Skeletal muscle cell (primary cell): ENCODE measurements around the gene ZBTB16.
"Not testable (repeated sequence)": the region's sequence is repeated elsewhere in the genome, so short reads cannot be mapped to it uniquely, and the experiment has no call there.

Source experiments
- DNase-seq: peaks from one replicate; pipeline ENCODE4 v3.0.0-alpha.2; 2010; ENCODE audit warnings: low read depth
- H3K4me3 ChIP-seq: 2 replicates; pipeline ENCODE4 v1.5.1; 2011; ENCODE audit warnings: low read depth, mild to moderate bottlenecking, control low read depth, low read length, moderate library complexity

Gene ZBTB16

GRCh38 chr11:114040706-114041211 is 18.8 kb upstream of the ZBTB16 start:
- DNase-seq, result no peak
- H3K4me3 ChIP-seq, result no peak overlapping the region

GRCh38 chr11:114042234-114042633 is 17.3 kb upstream of the ZBTB16 start:
- H3K4me3 ChIP-seq, result no peak overlapping the region

GRCh38 chr11:114044042-114044871 is 15.3 kb upstream of the ZBTB16 start:
- DNase-seq, result no peak
- no peak overlapping the region for H3K4me3 ChIP-seq

More at GRCh38 chr11:114042234-114042633, 17.3 kb upstream of the ZBTB16 start:
- DNase-seq, result no peak

GRCh38 chr11:114047327-114047726 is 12.2 kb upstream of the ZBTB16 start:
- no peak overlapping the region for H3K4me3 ChIP-seq
- DNase-seq, result no peak

GRCh38 chr11:114049050-114049449 is 10.5 kb upstream of the ZBTB16 start:
- no peak for DNase-seq
- no peak overlapping the region for H3K4me3 ChIP-seq

GRCh38 chr11:114049766-114050165 is 9.7 kb upstream of the ZBTB16 start:
- not testable (repeated sequence) for H3K4me3 ChIP-seq, DNase-seq

- DNase-seq, result no peak
- H3K4me3 ChIP-seq, result no peak overlapping the region
Measured at GRCh38 chr11:114050258-114050927, 9.1 kb upstream of the ZBTB16 start.

- no peak for DNase-seq
- no peak overlapping the region for H3K4me3 ChIP-seq
Measured at GRCh38 chr11:114051558-114051957, 8.0 kb upstream of the ZBTB16 start.

GRCh38 chr11:114052160-114052559 is 7.4 kb upstream of the ZBTB16 start:
- no peak for DNase-seq
- no peak overlapping the region for H3K4me3 ChIP-seq

- DNase-seq, result no peak
- H3K4me3 ChIP-seq, result no peak overlapping the region
Measured at GRCh38 chr11:114053406-114053805, 6.1 kb upstream of the ZBTB16 start.

- no peak for DNase-seq
- H3K4me3 ChIP-seq, result no peak overlapping the region
Measured at GRCh38 chr11:114054806-114055205, 4.7 kb upstream of the ZBTB16 start.

- H3K4me3 ChIP-seq, result no peak overlapping the region
- no peak for DNase-seq
Measured at GRCh38 chr11:114056409-114056808, 3.1 kb upstream of the ZBTB16 start.

- H3K4me3 ChIP-seq, result no peak overlapping the region
- DNase-seq, result no peak
Measured at GRCh38 chr11:114057147-114057546, 2.4 kb upstream of the ZBTB16 start.

- DNase-seq, result no peak
- no peak overlapping the region for H3K4me3 ChIP-seq
Measured at GRCh38 chr11:114057605-114058004, 1.9 kb upstream of the ZBTB16 start.

- H3K4me3 ChIP-seq, result peak overlapping the region; percentile 51
- no peak for DNase-seq
Measured at GRCh38 chr11:114058026-114058706, 1.3 kb upstream of the ZBTB16 start.

- DNase-seq, result no peak
Measured at GRCh38 chr11:114058871-114059277, 637 bp upstream of the ZBTB16 start.

GRCh38 chr11:114059984-114060391 is 477 bp downstream of the ZBTB16 start:
- no peak for DNase-seq

More at GRCh38 chr11:114058871-114059277, 637 bp upstream of the ZBTB16 start:
- peak overlapping the region; percentile 51 for H3K4me3 ChIP-seq

GRCh38 chr11:114060392-114061047 is 1.0 kb downstream of the ZBTB16 start:
- DNase-seq, result no peak
- peak overlapping the region; percentile 89 for H3K4me3 ChIP-seq

More at GRCh38 chr11:114059984-114060391, 477 bp downstream of the ZBTB16 start:
- peak overlapping the region; percentile 89 for H3K4me3 ChIP-seq

GRCh38 chr11:114061048-114061680 is 1.7 kb downstream of the ZBTB16 start:
- peak overlapping the region; percentile 89 for H3K4me3 ChIP-seq
- DNase-seq, result no peak
